H1 (cell line): ENCODE data around the gene RAP2A. TPM values are rescaled to one million over a fixed set of nuclear protein-coding genes. Genes with fewer than 3 reads are reported as not detected.

Experiments
- CTCF ChIA-PET: fragments of 300-600 bp; sonication (Branson Sonifier 250); formaldehyde crosslinking; loops from one replicate; lab custom pipeline; 2021; ENCODE audit not compliant: partially characterized antibody; lab: Charles Lee
- POLR2A ChIA-PET: fragments of 300-600 bp; sonication (Branson Sonifier 250); formaldehyde crosslinking; loops from one replicate; lab custom pipeline; 2021; ENCODE audit warnings: inconsistent platforms; ENCODE audit not compliant: partially characterized antibody; lab: Charles Lee
- DNase-seq, 2 experiments: peaks; one replicate each; pipeline versions ENCODE4 v3.0.0 to v3.0.0-alpha.2; 2010 to 2022; ENCODE audit warnings: low spot score in 2 of 2, low read depth in 1 of 2, mixed read lengths in 1 of 2
- FAIRE-seq: peaks from 2 replicates; lab custom pipeline; 2011; peaks lifted over from hg19 to GRCh38; lab: Jason Lieb, UNC
- H2AFZ ChIP-seq: 2 replicates; pipeline ENCODE4 v1.8.1; 2012; ENCODE audit warnings: low read length, inconsistent platforms
- H2AK5ac ChIP-seq: 2 replicates; pipeline ENCODE4 v1.6.1; 2013; ENCODE audit warnings: low read depth, low read length
- H2BK120ac ChIP-seq: replicated peaks from 2 replicates; pipeline ENCODE3; 2013; ENCODE audit warnings: low read depth, low read length, inconsistent platforms
- H2BK12ac ChIP-seq: 2 replicates; pipeline ENCODE4 v1.6.1; 2013; ENCODE audit warnings: low read depth, low read length
- H2BK15ac ChIP-seq: 2 replicates; pipeline ENCODE4 v1.6.1; 2013; ENCODE audit warnings: low read length
- H2BK20ac ChIP-seq: 2 replicates; pipeline ENCODE4 v1.6.1; 2013; ENCODE audit warnings: low read length
- H2BK5ac ChIP-seq: 2 replicates; pipeline ENCODE4 v1.6.1; 2013; ENCODE audit warnings: low read depth, low read length
- H3K14ac ChIP-seq: 2 replicates; pipeline ENCODE4 v1.6.1; 2013; ENCODE audit warnings: inconsistent platforms; ENCODE audit not compliant: insufficient read length
- H3K18ac ChIP-seq: 2 replicates; pipeline ENCODE4 v1.6.1; 2013; ENCODE audit warnings: low read length; ENCODE audit errors: extremely low read depth
- H3K23ac ChIP-seq: 2 replicates; pipeline ENCODE4 v1.6.1; 2013; ENCODE audit warnings: inconsistent platforms; ENCODE audit not compliant: insufficient read length
- H3K23me2 ChIP-seq: 2 replicates; pipeline ENCODE4 v1.6.1; 2013; ENCODE audit warnings: low read depth, low read length
- H3K27ac ChIP-seq: 2 replicates; pipeline ENCODE4 v1.6.1; 2011; ENCODE audit warnings: low read depth, low read length, inconsistent platforms
- H3K27me3 ChIP-seq, 4 experiments: replicated peaks in 1 of 4; 1 replicate in 1 of 4; 2 replicates in 3 of 4; pipeline versions ENCODE4 v1.6.1 to v1.8.1; 2011 to 2013; ENCODE audit warnings: low read length in 3 of 4, mild to moderate bottlenecking in 3 of 4, inconsistent platforms in 2 of 4, mixed read lengths in 2 of 4, moderate library complexity in 1 of 4; ENCODE audit not compliant: control insufficient read depth in 3 of 4, insufficient read depth in 3 of 4; ENCODE audit errors: extremely low read depth in 1 of 4
- H3K36me3 ChIP-seq, 4 experiments: 2 replicates each; pipeline versions ENCODE4 v1.6.1 to v1.8.1; 2011 to 2013; ENCODE audit warnings: mild to moderate bottlenecking in 4 of 4, low read length in 3 of 4, moderate library complexity in 2 of 4, control low read depth in 1 of 4, inconsistent platforms in 1 of 4; ENCODE audit not compliant: insufficient read depth in 4 of 4, control insufficient read depth in 2 of 4
- H3K4ac ChIP-seq: replicated peaks from 2 replicates; pipeline ENCODE3; 2013; ENCODE audit warnings: low read length, low read depth, mixed read lengths, inconsistent platforms; ENCODE audit not compliant: insufficient read length
- H3K4me1 ChIP-seq, 4 experiments: replicated peaks in 1 of 4; 1 replicate in 1 of 4; 2 replicates in 3 of 4; pipeline versions ENCODE4 v1.6.1 to v1.8.1; 2011 to 2013; ENCODE audit warnings: low read length in 3 of 4, inconsistent platforms in 2 of 4, mixed read lengths in 1 of 4; ENCODE audit not compliant: insufficient read depth in 4 of 4, control insufficient read depth in 3 of 4
- H3K4me2 ChIP-seq, 2 experiments: 2 replicates each; pipeline versions ENCODE4 v1.6.1 to v1.8.1; 2011 to 2013; ENCODE audit warnings: low read depth in 2 of 2, low read length in 2 of 2, control low read depth in 1 of 2, inconsistent platforms in 1 of 2, mild to moderate bottlenecking in 1 of 2; ENCODE audit not compliant: insufficient read depth in 1 of 2
- H3K4me3 ChIP-seq, 4 experiments: fragments of 200-600, 300-600 bp in 1 of 4; sonication (generic), shearing (Covaris generic), sonication (Bioruptor Twin) in 1 of 4; 2 replicates each; pipeline versions ENCODE4 v1.5.1 to v1.8.1; 2011 to 2016; ENCODE audit warnings: low read length in 4 of 4, low read depth in 3 of 4, control low read depth in 2 of 4, inconsistent platforms in 2 of 4, mild to moderate bottlenecking in 2 of 4, mixed read lengths in 1 of 4, moderate library complexity in 1 of 4; ENCODE audit not compliant: insufficient read depth in 2 of 4; ENCODE audit errors: extremely low read depth in 1 of 4
- H3K56ac ChIP-seq: replicated peaks from 2 replicates; pipeline ENCODE3; 2013; ENCODE audit warnings: low read depth, mild to moderate bottlenecking, mixed read lengths, low read length, inconsistent platforms; ENCODE audit not compliant: insufficient read length
- H3K79me1 ChIP-seq: 2 replicates; pipeline ENCODE4 v1.6.1; 2013; ENCODE audit warnings: low read depth, low read length, control low read depth
- H3K79me2 ChIP-seq, 2 experiments: 2 replicates each; pipeline versions ENCODE4 v1.6.1 to v1.8.1; 2012 to 2013; ENCODE audit warnings: low read length in 2 of 2, mild to moderate bottlenecking in 2 of 2, inconsistent platforms in 1 of 2; ENCODE audit not compliant: insufficient read depth in 2 of 2, control insufficient read depth in 1 of 2
- H3K9ac ChIP-seq, 4 experiments: replicated peaks in 1 of 4; 1 replicate in 1 of 4; 2 replicates in 3 of 4; pipeline versions ENCODE4 v1.6.1 to v1.8.1; 2011 to 2013; ENCODE audit warnings: low read depth in 3 of 4, low read length in 3 of 4, control low read depth in 2 of 4, mild to moderate bottlenecking in 2 of 4, moderate library complexity in 2 of 4, inconsistent platforms in 1 of 4; ENCODE audit errors: extremely low read depth in 1 of 4
- H3K9me3 ChIP-seq, 2 experiments: 2 replicates each; pipeline versions ENCODE4 v1.6.1 to v1.8.1; 2012 to 2013; ENCODE audit warnings: mild to moderate bottlenecking in 2 of 2, moderate library complexity in 2 of 2, control low read depth in 1 of 2, inconsistent platforms in 1 of 2, low read depth in 1 of 2, low read length in 1 of 2, mixed read lengths in 1 of 2; ENCODE audit not compliant: insufficient read depth in 2 of 2
- H4K20me1 ChIP-seq, 2 experiments: replicated peaks in 1 of 2; 2 replicates each; pipeline versions ENCODE3 to v1.8.1; 2011 to 2013; ENCODE audit warnings: inconsistent platforms in 2 of 2, low read length in 2 of 2, mild to moderate bottlenecking in 1 of 2; ENCODE audit not compliant: insufficient read depth in 2 of 2, control insufficient read depth in 1 of 2
- H4K5ac ChIP-seq: 2 replicates; pipeline ENCODE4 v1.6.1; 2013; ENCODE audit warnings: low read length, low read depth, mixed read lengths, inconsistent platforms; ENCODE audit not compliant: insufficient read length
- H4K8ac ChIP-seq: 2 replicates; pipeline ENCODE4 v1.8.0; 2013; ENCODE audit warnings: mild to moderate bottlenecking, moderate library complexity, low read length, inconsistent platforms; ENCODE audit not compliant: insufficient read depth; ENCODE audit errors: extremely low read depth
- H4K91ac ChIP-seq: replicated peaks from 2 replicates; pipeline ENCODE3; 2013; ENCODE audit warnings: low read length, mixed read lengths, inconsistent platforms; ENCODE audit not compliant: insufficient read length
- ATF2 ChIP-seq: IDR thresholded peaks from 2 replicates; pipeline ENCODE4 v1.6.1; 2012; ENCODE audit warnings: low read length, inconsistent platforms
- WGBS, 2 experiments: shearing (Covaris generic) in 1 of 2; methylation state at CpG; one replicate each; pipeline versions ENCODE4 v1.1.6 to v1.1.7; 2013 to 2015; ENCODE audit warnings: low lambda C conversion rate in 2 of 2, mixed read lengths in 2 of 2, inconsistent platforms in 1 of 2, low coverage in 1 of 2, missing lambda C conversion rate in 1 of 2; ENCODE audit not compliant: insufficient replicate concordance in 2 of 2, insufficient coverage in 1 of 2, insufficient read length in 1 of 2; ENCODE audit errors: extremely low coverage in 1 of 2, missing lambda C conversion rate in 1 of 2; 5-methylcytosine and 5-hydroxymethylcytosine counted together
- polyA plus RNA-seq, 7 experiments: library from polyadenylated mRNA; depleted of rRNA in 3 of 7; stranded (reverse) in 5 of 7; unstranded in 2 of 7; fragments of >200 nt in 5 of 7; fragments of 200-250 nt in 2 of 7; gene quantifications; 1 replicate in 5 of 7; 2 replicates in 1 of 7; 4 replicates in 1 of 7; pipeline versions ENCODE4 v1.2.1 to v1.2.3, GENCODE V29; 2011 to 2013; ENCODE audit warnings: missing spikeins in 2 of 7, mixed read lengths in 2 of 7
- total RNA-seq: library from RNA; stranded (reverse); fragmentation: NEBNext Ultra II Directional; extraction: Animal tissue kit (Norgen Biotek cat#: 25700); gene quantifications from 2 replicates; pipeline ENCODE4 v1.2.1, GENCODE V29; 2021
- TF ChIP-seq, protein P1 (sequence below), 3 experiments: IDR thresholded peaks; 1 replicate in 2 of 3; 2 replicates in 1 of 3; pipeline versions ENCODE4 v1.5.1 to v1.6.1; 2011; ENCODE audit warnings: low read length in 3 of 3, mild to moderate bottlenecking in 3 of 3, inconsistent platforms in 2 of 3, low read depth in 1 of 3, moderate library complexity in 1 of 3; ENCODE audit not compliant: insufficient read depth in 1 of 3; ENCODE audit errors: control extremely low read depth in 1 of 3

The RAP2A gene
- total and polyA plus RNA-seq, 2 of the 8 experiments (the other 6 are each of a cell fraction or from before 2014, with no cell fraction given), result 8.4 to 43.4 TPM

DNA sequence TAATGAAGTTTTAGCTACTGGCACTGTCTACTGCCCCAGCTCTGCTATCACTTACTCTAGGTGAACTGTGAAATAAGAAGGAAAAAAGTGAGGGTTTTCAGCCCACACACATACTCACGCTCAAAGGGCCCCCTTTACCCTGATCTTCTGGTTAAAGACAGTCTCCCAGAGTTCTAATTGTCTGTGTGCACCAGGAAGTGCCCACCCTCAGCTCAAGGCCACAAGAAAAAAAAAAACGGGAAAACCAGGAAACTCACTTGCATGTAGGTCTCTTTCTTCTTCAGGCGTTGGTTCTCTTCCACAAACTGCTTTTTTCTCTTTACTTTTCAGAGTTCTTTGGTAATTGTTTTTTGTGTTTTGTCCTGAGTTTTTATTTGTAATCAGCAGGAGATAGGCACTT, 22.1 kb downstream of the RAP2A start:
- H3K9me3 ChIP-seq, result no peaks in the 10 kb centered on the region
- H4K20me1 ChIP-seq, result peaks cover 0 to 4% of the 10 kb centered on the region in 2 experiments
- H2BK12ac ChIP-seq, result no peak overlapping the region
- CTCF ChIA-PET, result interaction anchor here (1.3 to 2.0 kb wide), 2 partner anchors 10 to 57 kb away, joined by 3 to 6 read pairs; no protein-coding TSS in a partner anchor
- no peak overlapping the region for H2AFZ ChIP-seq
- no peak overlapping the region for H3K4me2 ChIP-seq
- H4K8ac ChIP-seq, result no peak overlapping the region
- H3K23ac ChIP-seq, result no peak overlapping the region
- no peak overlapping the region for H2BK5ac ChIP-seq
- H3K4me3 ChIP-seq, result no peak overlapping the region
- no peak overlapping the region for H3K18ac ChIP-seq
- no peaks in the 10 kb centered on the region; a peak in 1 of 8 replicates for H3K36me3 ChIP-seq
- WGBS, 2 experiments, result 94% methylated on average over 3 of the region's 3 CpGs; no CpG with 5 or more reads in 1 of the 2 experiments
- 0 out of 7 replicates have a peak, but pooled peaks cover 0 to 2% (median 0%) of the 10 kb centered on the region in 4 experiments for H3K4me1 ChIP-seq
- no peak overlapping the region for H2BK15ac ChIP-seq
- no peak overlapping the region for H2AK5ac ChIP-seq
- H3K23me2 ChIP-seq, result no peaks in the 10 kb centered on the region; the same call in 1 of the 2 replicates
- DNase-seq, result no peak
- H3K14ac ChIP-seq, result no peak overlapping the region
- no peak overlapping the region for H2BK20ac ChIP-seq
- H2BK120ac ChIP-seq, result no peak overlapping the region
- no peak overlapping the region for H3K56ac ChIP-seq
- H4K5ac ChIP-seq, result no peak overlapping the region
- H3K9ac ChIP-seq, result no peak overlapping the region
- H3K27me3 ChIP-seq, result no peaks in the 10 kb centered on the region
- no peak for FAIRE-seq
- H3K79me2 ChIP-seq, result peaks cover 0 to 61% of the 10 kb centered on the region in 2 experiments; a peak in 2 of 4 replicates
- no peak overlapping the region for H3K4ac ChIP-seq
- POLR2A ChIA-PET, result interaction anchor here (0.6 to 1.0 kb wide), 2 partner anchors 23 to 32 kb away, joined by 3 read pairs; no protein-coding TSS in a partner anchor
- no peak overlapping the region for H4K91ac ChIP-seq
- peaks cover 5% of the 10 kb centered on the region for H3K79me1 ChIP-seq
- no peak overlapping the region for H3K27ac ChIP-seq
- TF ChIP-seq ATF2, result no peak
- TF ChIP-seq, protein P1, sequence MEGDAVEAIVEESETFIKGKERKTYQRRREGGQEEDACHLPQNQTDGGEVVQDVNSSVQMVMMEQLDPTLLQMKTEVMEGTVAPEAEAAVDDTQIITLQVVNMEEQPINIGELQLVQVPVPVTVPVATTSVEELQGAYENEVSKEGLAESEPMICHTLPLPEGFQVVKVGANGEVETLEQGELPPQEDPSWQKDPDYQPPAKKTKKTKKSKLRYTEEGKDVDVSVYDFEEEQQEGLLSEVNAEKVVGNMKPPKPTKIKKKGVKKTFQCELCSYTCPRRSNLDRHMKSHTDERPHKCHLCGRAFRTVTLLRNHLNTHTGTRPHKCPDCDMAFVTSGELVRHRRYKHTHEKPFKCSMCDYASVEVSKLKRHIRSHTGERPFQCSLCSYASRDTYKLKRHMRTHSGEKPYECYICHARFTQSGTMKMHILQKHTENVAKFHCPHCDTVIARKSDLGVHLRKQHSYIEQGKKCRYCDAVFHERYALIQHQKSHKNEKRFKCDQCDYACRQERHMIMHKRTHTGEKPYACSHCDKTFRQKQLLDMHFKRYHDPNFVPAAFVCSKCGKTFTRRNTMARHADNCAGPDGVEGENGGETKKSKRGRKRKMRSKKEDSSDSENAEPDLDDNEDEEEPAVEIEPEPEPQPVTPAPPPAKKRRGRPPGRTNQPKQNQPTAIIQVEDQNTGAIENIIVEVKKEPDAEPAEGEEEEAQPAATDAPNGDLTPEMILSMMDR (IDR thresholded peaks at IDR 0.05; ENCODE audit: control extremely low read depth in 1 of 3, insufficient read depth in 1 of 3, low read depth in 1 of 3, low read length in 3 of 3), result no peak
